Activated CD8-positive, alpha-beta memory T cell treated with anti-CD3 and anti-CD28 coated beads for 48 hours (primary cell): ENCODE measurements around the gene RASL10A.

Experiments
- DNase-seq, 3 experiments: peaks; one replicate each; pipeline ENCODE4 v3.0.0-alpha.2; 2020; ENCODE audit warnings: low read depth in 2 of 3, low spot score in 2 of 3

RASL10A gene

GRCh38 chr22:29306835-29307595 lies 8.5 kb downstream of the RASL10A start:
- DNase-seq = no peak

GRCh38 chr22:29306175-29306834 lies 9.2 kb downstream of the RASL10A start, which contains the start of gene GAS2L1:
TSS of gene GAS2L1 (plus strand) at chr22:29306650. CDS start at chr22:29308106, 1,456 bp downstream.
- DNase-seq = no peak

- no peak for DNase-seq
Observed at GRCh38 chr22:29305836-29306174, 9.7 kb downstream of the RASL10A start.

GRCh38 chr22:29302681-29303465 lies 12.6 kb downstream of the RASL10A start:
- no peak for DNase-seq

GRCh38 chr22:29302402-29302680 lies 13.2 kb downstream of the RASL10A start:
- DNase-seq = no peak

- DNase-seq = no peak
Observed at GRCh38 chr22:29301716-29302401, 13.6 kb downstream of the RASL10A start.

GRCh38 chr22:29300807-29301601 lies 14.5 kb downstream of the RASL10A start:
- no peak for DNase-seq

GRCh38 chr22:29300467-29300806 lies 15.1 kb downstream of the RASL10A start:
- no peak for DNase-seq

GRCh38 chr22:29299136-29299900 lies 16.2 kb downstream of the RASL10A start:
- no peak for DNase-seq

- no peak for DNase-seq
Observed at GRCh38 chr22:29298641-29299040, 16.9 kb downstream of the RASL10A start.

GRCh38 chr22:29292379-29292778 lies 23.1 kb downstream of the RASL10A start:
- no peak for DNase-seq

GRCh38 chr22:29291215-29291614 lies 24.3 kb downstream of the RASL10A start:
- no peak for DNase-seq

GRCh38 chr22:29290061-29290460 lies 25.4 kb downstream of the RASL10A start:
- DNase-seq = no peak

- DNase-seq = no peak
Observed at GRCh38 chr22:29288837-29289236, 26.7 kb downstream of the RASL10A start.

- no peak for DNase-seq
Observed at GRCh38 chr22:29284196-29284595, 31.3 kb downstream of the RASL10A start.

GRCh38 chr22:29277927-29278326 lies 37.6 kb downstream of the RASL10A start:
- DNase-seq = no peak

- DNase-seq = no peak
Observed at GRCh38 chr22:29275819-29276565, 39.5 kb downstream of the RASL10A start.

- no peak for DNase-seq
Observed at GRCh38 chr22:29275167-29275566, 40.3 kb downstream of the RASL10A start.

GRCh38 chr22:29272624-29273023 lies 42.9 kb downstream of the RASL10A start:
- no peak for DNase-seq
